Measurements from ENCODE around the gene RFX1.
A peak's percentile ranks its signal among the peaks of the same experiment; 100 is the strongest.

RFX1 gene

DNA sequence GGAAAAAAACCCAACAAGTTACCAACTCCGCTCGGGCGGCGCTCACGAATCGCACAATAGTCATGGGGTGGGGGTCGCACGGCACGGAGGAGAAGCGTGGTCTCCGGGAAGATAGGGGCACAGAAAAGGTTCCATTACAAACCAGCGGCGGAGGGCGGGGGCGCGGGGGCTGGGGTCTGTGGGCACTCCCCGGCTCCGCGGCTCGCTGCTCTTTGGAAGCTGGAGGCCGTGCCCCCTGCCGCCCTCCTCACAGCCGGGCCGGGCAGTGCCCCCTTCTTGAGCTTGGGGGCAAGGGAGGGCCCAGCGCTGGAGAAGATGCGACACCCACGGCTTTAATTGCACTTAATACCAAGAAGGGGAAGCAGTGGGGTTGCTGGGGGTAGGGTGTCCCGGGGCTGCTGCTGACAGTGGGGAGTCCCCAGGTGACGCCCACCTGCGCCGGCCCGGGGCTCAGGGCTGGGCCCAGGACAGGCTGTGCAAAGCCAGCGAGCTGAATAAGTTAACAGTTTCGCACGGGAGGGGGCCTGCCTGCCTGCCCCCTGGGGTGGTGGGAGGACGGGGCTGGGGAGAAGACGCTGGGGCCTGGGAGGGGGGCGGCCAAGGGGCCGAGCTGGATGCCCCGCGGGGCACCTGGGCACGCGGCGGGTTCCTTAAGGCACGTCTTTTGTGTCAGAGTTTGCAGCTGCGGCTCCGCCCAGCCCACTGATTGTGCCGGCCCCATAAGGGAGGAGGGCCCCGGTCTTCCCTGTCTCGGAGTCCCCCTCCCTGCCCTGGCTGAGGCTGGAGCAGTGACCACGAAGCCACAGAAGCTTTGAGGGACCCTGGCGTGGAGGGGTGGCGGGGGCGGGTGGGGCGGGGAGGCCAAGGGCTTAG lies 44.1 kb downstream of the RFX1 start:
- H3K9me3 ChIP-seq (ENCODE audit: control insufficient read depth, insufficient read depth, low read length): no peaks in the 10 kb centered on the region
- H3K4me3 ChIP-seq (ENCODE audit: low read length): no peak overlapping the region
- no peak overlapping the region for H3K27ac ChIP-seq (ENCODE audit: low read depth, low read length)
- TF ChIP-seq, protein P1, sequence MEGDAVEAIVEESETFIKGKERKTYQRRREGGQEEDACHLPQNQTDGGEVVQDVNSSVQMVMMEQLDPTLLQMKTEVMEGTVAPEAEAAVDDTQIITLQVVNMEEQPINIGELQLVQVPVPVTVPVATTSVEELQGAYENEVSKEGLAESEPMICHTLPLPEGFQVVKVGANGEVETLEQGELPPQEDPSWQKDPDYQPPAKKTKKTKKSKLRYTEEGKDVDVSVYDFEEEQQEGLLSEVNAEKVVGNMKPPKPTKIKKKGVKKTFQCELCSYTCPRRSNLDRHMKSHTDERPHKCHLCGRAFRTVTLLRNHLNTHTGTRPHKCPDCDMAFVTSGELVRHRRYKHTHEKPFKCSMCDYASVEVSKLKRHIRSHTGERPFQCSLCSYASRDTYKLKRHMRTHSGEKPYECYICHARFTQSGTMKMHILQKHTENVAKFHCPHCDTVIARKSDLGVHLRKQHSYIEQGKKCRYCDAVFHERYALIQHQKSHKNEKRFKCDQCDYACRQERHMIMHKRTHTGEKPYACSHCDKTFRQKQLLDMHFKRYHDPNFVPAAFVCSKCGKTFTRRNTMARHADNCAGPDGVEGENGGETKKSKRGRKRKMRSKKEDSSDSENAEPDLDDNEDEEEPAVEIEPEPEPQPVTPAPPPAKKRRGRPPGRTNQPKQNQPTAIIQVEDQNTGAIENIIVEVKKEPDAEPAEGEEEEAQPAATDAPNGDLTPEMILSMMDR (IDR thresholded peaks at IDR 0.05; ENCODE audit: low read depth, low read length, poor library complexity, severe bottlenecking): no peak
- no peak for TF ChIP-seq EZH2phosphoT487 (IDR thresholded peaks at IDR 0.05; ENCODE audit: borderline replicate concordance, low read length)
- peaks cover 9% of the 10 kb centered on the region; the same call in 1 of the 2 replicates for H3F3A ChIP-seq (ENCODE audit: control insufficient read depth, insufficient read depth)
- H3K9me2 ChIP-seq (replicated peaks; ENCODE audit: control insufficient read depth, low read length): no peaks in the 10 kb centered on the region
- peaks cover 55% of the 10 kb centered on the region for H3K36me3 ChIP-seq (ENCODE audit: control insufficient read depth, low read length)
- no peaks in the 10 kb centered on the region for H3K79me2 ChIP-seq (ENCODE audit: control insufficient read depth, low read length)
- H4K20me1 ChIP-seq (ENCODE audit: control insufficient read depth, insufficient read depth, low read depth, low read length): no peaks in the 10 kb centered on the region
- no peak overlapping the region for H3K4me2 ChIP-seq (ENCODE audit: low read length)
- no peaks in the 10 kb centered on the region for H3K4me1 ChIP-seq (ENCODE audit: control insufficient read depth, low read length)
- H3K27me3 ChIP-seq (ENCODE audit: control insufficient read depth, low read length): no peaks in the 10 kb centered on the region

DNA sequence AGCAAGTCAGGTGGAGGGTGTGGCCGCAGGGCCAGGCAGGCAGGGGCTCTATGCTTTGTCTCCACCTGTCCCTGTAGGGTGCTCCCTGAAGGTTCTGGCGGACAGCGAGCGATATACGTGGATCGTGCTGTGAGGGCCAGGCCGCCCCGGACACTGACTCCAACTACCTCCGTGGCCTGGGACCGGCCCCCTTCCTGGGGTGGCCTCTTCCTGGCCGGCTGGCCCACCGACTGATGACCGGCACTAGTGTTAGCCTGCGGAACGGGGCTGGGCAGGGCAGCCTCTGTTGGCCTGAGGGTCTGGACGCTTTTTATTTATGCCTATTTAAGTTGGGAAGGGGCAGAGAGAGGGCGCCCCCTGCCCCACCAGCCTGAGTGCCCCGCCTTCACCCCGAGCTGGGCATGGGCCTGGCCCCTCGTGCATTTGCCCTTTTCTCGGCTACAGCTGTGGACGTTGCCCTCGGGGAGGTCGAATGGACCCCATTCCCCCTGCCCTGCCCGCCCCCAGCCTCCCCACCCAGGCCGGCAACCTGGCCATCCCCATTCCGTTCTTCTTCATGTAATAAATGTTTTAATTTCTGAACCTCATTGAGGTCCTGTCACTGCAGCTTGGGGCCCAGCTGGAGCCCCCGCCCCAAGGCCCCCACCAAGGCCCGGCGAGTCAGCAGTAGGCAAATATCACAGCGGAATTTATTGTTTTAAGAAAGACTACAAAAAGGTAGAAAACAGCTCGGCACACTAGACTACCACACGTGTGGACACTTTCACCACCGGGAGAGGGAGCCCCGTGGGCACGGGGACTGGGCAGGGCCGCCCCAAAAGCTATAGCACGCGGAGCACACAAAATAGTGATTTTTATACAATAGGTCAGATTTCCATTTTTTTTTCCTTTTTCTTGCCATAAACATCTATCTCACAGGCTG lies 45.0 kb downstream of the RFX1 start:
- TF ChIP-seq, protein P1 (IDR thresholded peaks at IDR 0.05; ENCODE audit: low read depth, low read length, poor library complexity, severe bottlenecking): no peak
- TF ChIP-seq EZH2phosphoT487 (IDR thresholded peaks at IDR 0.05; ENCODE audit: borderline replicate concordance, low read length): no peak
- Histone ChIP-seq H3K4me1 (ENCODE audit: control insufficient read depth, low read length) (no peaks in the 10 kb centered on the region), H3K36me3 (ENCODE audit: control insufficient read depth, low read length) (peaks cover 59% of the 10 kb centered on the region), H3K27me3 (ENCODE audit: control insufficient read depth, low read length) (no peaks in the 10 kb centered on the region), H3F3A (ENCODE audit: control insufficient read depth, insufficient read depth) (peaks cover 9% of the 10 kb centered on the region; the same call in 1 of the 2 replicates), H3K79me2 (ENCODE audit: control insufficient read depth, low read length) (no peaks in the 10 kb centered on the region), H4K20me1 (ENCODE audit: control insufficient read depth, insufficient read depth, low read depth, low read length) (no peaks in the 10 kb centered on the region), H3K27ac (ENCODE audit: low read depth, low read length) (no peak overlapping the region), H3K4me3 (ENCODE audit: low read length) (no peak overlapping the region), H3K4me2 (ENCODE audit: low read length) (no peak overlapping the region), H3K9me3 (ENCODE audit: control insufficient read depth, insufficient read depth, low read length) (no peaks in the 10 kb centered on the region), H3K9me2 (replicated peaks; ENCODE audit: control insufficient read depth, low read length) (no peaks in the 10 kb centered on the region)

DNA sequence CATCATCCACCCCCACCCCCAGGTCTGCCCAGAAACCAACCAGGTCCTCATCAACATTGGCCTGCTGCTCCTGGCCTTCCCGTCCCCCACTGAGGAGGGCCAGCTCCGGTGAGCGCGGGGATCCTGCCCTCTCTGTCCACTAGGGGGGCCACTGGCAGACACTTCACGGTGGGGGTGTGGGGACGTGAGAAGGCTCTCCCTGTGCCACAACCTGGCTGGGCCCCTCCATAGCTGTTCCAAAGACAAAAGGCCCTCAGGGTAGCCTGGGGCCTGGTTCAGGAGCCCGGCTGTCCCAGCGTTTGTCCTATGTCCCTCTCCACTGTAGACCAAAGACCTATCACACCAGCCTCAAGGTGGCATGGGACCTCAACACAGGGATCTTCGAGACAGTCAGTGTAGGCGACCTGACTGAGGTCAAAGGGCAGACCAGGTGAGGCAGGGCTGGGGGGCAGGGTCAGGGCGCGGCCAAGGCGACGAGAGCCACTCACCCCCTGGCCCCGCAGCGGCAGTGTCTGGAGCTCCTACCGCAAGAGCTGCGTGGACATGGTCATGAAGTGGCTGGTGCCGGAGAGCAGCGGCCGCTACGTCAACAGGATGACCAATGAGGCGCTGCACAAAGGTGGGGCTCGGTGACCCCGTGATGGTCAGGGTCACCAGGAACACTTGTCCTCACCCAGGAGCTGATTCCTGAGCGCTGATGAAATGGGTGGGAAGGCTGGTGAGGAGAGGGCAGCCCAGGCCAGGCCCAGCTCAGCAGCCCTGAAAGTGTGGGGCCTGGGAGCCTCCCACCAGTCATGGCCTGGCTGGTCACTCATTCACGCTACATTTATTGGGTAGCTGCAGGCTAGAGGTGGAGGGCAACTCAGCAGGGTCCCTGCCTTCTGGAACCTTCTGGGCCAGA lies 45.9 kb downstream of the RFX1 start:
- no peaks in the 10 kb centered on the region for H4K20me1 ChIP-seq (ENCODE audit: control insufficient read depth, insufficient read depth, low read depth, low read length)
- H3K79me2 ChIP-seq (ENCODE audit: control insufficient read depth, low read length): peaks cover 3% of the 10 kb centered on the region; the same call in 1 of the 2 replicates
- peaks cover 68% of the 10 kb centered on the region for H3K36me3 ChIP-seq (ENCODE audit: control insufficient read depth, low read length)
- no peak overlapping the region for H3K4me2 ChIP-seq (ENCODE audit: low read length)
- H3K4me3 ChIP-seq (ENCODE audit: low read length): no peak overlapping the region
- H3K27ac ChIP-seq (ENCODE audit: low read depth, low read length): no peak overlapping the region
- no peaks in the 10 kb centered on the region for H3K9me3 ChIP-seq (ENCODE audit: control insufficient read depth, insufficient read depth, low read length)
- H3K27me3 ChIP-seq (ENCODE audit: control insufficient read depth, low read length): no peaks in the 10 kb centered on the region
- no peaks in the 10 kb centered on the region for H3K4me1 ChIP-seq (ENCODE audit: control insufficient read depth, low read length)
- TF ChIP-seq, protein P1 (IDR thresholded peaks at IDR 0.05; ENCODE audit: low read depth, low read length, poor library complexity, severe bottlenecking): peak; percentile 48
- TF ChIP-seq EZH2phosphoT487 (IDR thresholded peaks at IDR 0.05; ENCODE audit: borderline replicate concordance, low read length): no peak
- peaks cover 9% of the 10 kb centered on the region; the same call in 1 of the 2 replicates for H3F3A ChIP-seq (ENCODE audit: control insufficient read depth, insufficient read depth)
- no peaks in the 10 kb centered on the region for H3K9me2 ChIP-seq (replicated peaks; ENCODE audit: control insufficient read depth, low read length)

Data from DOHH2 (cell line).